IPS-18c (cell line): ENCODE results near the gene TIMMDC1.
"Not testable (repeated sequence)": the region's sequence is repeated elsewhere in the genome, so short reads cannot be mapped to it uniquely, and the experiment has no call there.

Experiments used
- H3K4me3 ChIP-seq: 2 replicates; pipeline ENCODE4 v1.7.0; 2013; ENCODE audit warnings: low read depth, mild to moderate bottlenecking, low read length, moderate library complexity; ENCODE audit not compliant: insufficient read depth
- H3K9me3 ChIP-seq: one replicate; pipeline ENCODE4 v1.6.1; 2013; ENCODE audit warnings: mild to moderate bottlenecking, low read length, moderate library complexity; ENCODE audit not compliant: control insufficient read depth, insufficient read depth

The TIMMDC1 gene

GRCh38 chr3:119543147-119543546 is 44.8 kb downstream of the TIMMDC1 start:
- no peaks in the 10 kb centered on the region for H3K9me3 ChIP-seq
- no peak overlapping the region for H3K4me3 ChIP-seq

DNA sequence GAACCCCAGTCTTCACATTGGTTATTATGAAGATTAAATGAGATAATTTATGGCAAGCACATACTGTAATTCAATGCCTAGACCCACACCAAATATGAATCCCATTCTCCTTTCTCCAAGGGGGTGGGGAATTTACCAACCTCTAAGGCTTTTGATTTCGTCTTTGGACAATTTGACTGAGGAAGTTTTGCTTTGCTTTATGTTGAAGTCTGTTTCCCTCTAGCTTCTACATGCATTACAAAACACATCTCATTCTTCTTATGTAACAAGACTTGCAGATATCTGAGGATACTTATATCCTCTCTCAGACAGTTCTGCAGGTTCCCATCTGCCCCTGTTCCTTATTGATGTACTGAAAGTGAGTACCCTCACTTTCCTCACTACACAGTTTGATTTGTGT is 48.9 kb downstream of the TIMMDC1 start:
- no peaks in the 10 kb centered on the region for H3K9me3 ChIP-seq
- H3K4me3 ChIP-seq, result no peak overlapping the region

DNA sequence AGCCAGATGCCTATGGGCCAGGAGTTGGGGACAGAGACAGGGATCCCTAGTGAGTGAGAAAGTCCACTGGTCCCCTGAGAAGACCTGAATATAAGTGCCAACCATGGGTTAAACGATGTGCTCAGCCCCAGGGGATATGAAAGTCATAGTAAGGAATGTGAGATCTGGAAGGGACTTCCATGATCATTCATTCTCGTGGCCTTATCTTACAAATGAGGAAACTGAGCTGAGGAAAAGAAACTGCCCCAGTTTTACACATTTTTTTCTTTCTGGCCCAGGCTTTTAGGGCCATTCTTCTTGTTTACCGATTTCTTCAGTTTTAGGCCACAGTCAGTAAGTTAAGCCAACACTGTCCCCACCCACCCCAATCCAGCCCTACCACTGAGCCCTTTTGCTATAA is 50.0 kb downstream of the TIMMDC1 start:
- Histone ChIP-seq H3K9me3 (no peaks in the 10 kb centered on the region), H3K4me3 (no peak overlapping the region)

GRCh38 chr3:119550192-119550910 is 52.0 kb downstream of the TIMMDC1 start:
- no peak overlapping the region for H3K4me3 ChIP-seq
- no peaks in the 10 kb centered on the region for H3K9me3 ChIP-seq

DNA sequence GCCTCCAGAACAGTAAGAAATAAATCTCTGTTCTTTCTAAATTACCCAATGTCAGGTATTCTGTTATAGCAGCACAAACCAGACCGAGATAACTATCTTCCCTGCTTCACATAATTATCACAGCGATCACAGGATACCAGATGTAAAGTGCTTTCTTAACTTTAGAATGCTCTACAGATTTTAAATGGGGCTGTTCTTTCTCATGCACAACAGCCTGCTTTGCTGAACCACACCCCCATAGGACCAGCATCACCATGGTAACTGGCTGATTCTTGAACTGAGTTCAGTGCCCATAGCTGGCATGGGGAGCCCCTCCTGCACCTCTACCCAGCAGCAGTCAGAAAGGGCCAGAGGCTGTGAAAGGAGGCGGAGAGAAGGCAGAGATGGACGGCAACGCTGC is 53.3 kb downstream of the TIMMDC1 start:
- H3K9me3 ChIP-seq, result no peaks in the 10 kb centered on the region
- H3K4me3 ChIP-seq, result no peak overlapping the region

- not testable (repeated sequence) for H3K9me3 ChIP-seq, H3K4me3 ChIP-seq
Observed at GRCh38 chr3:119552928-119553327, 54.6 kb downstream of the TIMMDC1 start.

- Histone ChIP-seq H3K4me3 (no peak overlapping the region), H3K9me3 (no peaks in the 10 kb centered on the region)
Observed at GRCh38 chr3:119553823-119554415, 55.6 kb downstream of the TIMMDC1 start.

- Histone ChIP-seq H3K4me3 (no peak overlapping the region), H3K9me3 (no peaks in the 10 kb centered on the region)
Observed at GRCh38 chr3:119555309-119555735, 57.0 kb downstream of the TIMMDC1 start.

GRCh38 chr3:119555929-119556328 is 57.6 kb downstream of the TIMMDC1 start:
- Histone ChIP-seq H3K4me3 (no peak overlapping the region), H3K9me3 (no peaks in the 10 kb centered on the region)

DNA sequence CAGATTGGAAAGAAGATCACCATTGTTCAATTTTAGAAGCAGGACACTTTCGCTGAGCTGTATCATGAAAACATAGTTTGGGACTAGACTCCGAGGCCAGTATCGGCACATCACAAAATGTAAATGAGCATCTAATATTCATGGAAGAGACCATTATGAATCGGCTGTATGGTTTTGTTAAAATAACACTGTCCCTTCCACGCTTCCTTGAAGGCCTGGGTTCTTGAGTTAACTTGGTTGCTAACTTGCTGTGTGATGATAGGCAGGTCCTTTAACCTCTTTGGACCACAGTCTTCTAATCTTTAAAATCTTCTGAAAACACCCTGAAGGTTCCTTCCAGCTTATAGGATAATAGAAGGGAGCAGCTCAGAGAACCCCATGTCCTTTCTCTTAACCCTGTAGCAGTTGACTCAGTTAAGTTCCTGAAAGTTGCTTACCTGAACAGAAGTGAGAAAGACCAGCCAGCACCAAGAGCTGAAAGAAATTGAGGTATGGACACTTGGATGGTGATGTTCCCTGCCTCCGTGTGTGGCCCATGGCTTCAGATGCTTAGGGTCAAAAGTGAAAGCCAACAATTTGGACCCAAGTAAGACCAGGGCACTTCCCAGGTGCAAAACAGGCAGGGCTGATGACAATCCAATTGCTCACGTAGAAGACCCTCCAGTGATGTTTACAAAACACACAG is 59.0 kb downstream of the TIMMDC1 start:
- Histone ChIP-seq H3K4me3 (no peak overlapping the region), H3K9me3 (no peaks in the 10 kb centered on the region)

GRCh38 chr3:119557877-119558269 is 59.5 kb downstream of the TIMMDC1 start:
- no peak overlapping the region for H3K4me3 ChIP-seq
- H3K9me3 ChIP-seq, result no peaks in the 10 kb centered on the region

DNA sequence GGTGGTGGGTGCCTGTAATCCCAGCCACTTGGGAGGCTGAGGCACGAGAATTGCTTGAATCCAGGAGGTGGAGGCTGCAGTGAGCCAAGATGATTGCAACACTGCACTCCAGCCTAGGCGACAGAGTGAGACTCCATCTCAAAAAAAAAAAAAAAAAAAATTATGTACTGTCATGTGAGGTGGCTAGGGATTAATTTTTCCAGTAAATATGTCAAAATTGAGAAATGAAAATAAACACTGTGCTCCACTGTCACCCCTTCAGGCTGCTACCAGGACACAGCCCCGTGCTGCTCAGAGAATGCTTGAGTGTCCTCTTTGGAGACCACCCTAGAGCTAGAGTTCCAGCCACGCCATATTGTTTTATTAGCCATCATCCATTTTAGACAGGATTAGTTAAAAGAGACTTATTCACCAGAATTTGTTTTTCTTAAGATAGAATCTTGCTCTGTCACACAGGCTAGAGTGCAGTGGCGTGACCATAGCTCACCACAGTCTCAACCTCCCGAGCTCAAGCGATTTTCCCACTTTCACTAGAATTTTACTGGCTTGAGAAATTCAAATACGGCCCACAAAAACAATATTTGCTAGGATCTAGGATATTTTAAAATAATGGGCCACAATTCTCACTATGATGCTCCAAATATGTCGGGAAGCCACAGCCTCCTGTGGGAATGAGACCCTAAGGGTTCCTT is 60.4 kb downstream of the TIMMDC1 start:
- Histone ChIP-seq H3K4me3 (no peak overlapping the region), H3K9me3 (no peaks in the 10 kb centered on the region)

DNA sequence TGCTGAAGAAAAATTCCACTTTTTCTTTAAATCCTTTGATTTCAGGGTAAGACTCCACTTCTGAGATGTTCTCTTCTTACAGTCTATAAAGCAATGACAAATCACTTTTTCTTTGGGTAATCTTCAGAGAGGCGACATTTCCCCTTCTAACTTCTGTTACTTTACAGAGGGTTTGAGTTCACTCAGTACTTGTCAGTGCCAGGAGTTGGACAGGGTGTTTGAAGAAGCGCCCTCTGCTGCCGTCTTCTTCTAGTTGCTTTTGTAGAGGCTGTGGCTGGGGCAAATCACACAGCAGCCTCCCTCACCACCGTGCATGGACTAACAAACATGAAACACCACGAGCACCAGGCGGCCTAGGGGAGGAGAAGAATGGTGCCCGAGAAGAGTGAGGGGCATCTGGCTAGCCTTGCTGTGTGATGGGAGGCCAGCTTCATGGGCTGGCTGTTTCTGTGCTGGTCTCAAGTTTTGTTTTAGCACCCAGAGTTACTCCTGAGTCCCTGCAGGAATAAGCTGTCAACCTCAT is 61.2 kb downstream of the TIMMDC1 start, which contains the start of gene CD80:
CD80 (minus strand) TSS at position 174 of the 523 bp plus-strand sequence. CDS start 1,886 bp downstream, outside the sequence.
- Histone ChIP-seq H3K9me3 (no peaks in the 10 kb centered on the region), H3K4me3 (no peak within 1 kb of the TSS)

GRCh38 chr3:119560160-119560559 is 61.8 kb downstream of the TIMMDC1 start:
- Histone ChIP-seq H3K4me3 (no peak overlapping the region), H3K9me3 (no peaks in the 10 kb centered on the region)

- Histone ChIP-seq H3K9me3 (no peaks in the 10 kb centered on the region), H3K4me3 (no peak overlapping the region)
Observed at GRCh38 chr3:119562307-119562961, 64.1 kb downstream of the TIMMDC1 start.

GRCh38 chr3:119563334-119563733 is 65.0 kb downstream of the TIMMDC1 start:
- not testable (repeated sequence) for H3K9me3 ChIP-seq, H3K4me3 ChIP-seq

GRCh38 chr3:119569156-119569555 is 70.8 kb downstream of the TIMMDC1 start:
- Histone ChIP-seq H3K9me3 (no peaks in the 10 kb centered on the region), H3K4me3 (no peak overlapping the region)
